ENCODE results near the gene CDC37L1.
A peak's percentile ranks its signal among the peaks of the same experiment; 100 is the strongest.
"Not testable (repeated sequence)": the region's sequence is repeated elsewhere in the genome, so short reads cannot be mapped to it uniquely, and the experiment has no call there.

The CDC37L1 gene

DNA sequence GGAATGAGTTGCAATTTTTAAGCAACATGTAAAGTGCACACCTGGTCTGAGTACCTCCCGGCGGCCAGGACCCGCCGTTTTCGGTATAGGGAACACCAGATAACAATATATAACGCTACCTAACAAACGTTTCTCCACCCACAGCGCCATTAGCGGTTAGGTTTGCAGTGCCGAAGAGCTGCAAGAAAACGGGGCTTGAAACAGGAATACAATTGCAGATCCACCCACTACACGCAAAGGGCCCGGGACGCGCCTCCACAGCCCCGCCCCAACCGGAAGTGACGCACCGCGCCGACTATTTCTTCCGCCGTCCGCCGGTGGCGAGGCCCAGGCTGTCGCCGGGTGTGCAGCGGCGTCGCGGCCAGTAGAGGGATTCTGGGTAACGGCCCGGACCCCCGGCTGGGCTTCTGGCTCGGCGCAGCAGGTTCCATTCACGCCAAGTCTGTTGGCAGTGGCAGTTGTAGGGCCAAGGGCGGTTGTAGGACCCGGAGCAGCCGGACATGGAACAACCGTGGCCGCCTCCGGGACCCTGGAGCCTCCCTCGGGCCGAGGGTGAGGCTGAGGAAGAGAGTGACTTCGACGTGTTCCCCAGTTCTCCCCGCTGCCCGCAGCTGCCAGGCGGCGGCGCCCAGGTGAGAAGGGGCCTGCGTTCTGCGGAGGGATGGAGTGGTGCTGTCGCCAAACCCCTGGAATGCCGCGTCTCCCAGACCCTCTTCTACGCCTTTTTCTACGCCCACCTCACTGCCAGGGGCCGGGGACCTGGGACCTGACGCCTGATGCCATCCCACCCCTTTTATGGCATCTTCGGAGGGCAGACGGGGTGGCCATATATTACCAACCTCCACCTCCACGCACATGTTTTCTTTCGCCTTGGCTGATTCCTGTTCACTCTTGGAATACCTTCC lies at the start of gene CDC37L1:
CDC37L1 (plus strand) TSS at position 302 of the 905 bp plus-strand sequence; CDS start at position 501, 199 bp downstream.
- DNase-seq (ENCODE audit: low read depth, low spot score): peak; percentile 98

DNA sequence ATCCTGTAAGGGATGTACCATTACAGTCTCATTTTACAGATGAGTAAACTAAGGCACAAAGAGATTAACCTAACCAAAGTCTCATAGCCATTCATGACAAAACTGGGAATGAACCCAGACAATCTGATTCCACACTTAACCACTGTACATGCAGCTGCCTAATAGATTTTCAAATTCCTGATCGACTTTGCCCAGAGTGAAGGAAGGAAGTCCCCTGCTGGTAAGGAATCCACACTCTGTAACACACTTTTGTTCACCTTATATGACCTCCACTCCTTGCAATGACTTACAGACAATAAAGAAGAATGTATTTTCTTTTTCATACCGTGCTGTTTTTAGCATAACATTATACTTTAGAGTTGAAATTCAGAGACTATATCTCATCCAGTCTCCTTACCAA lies 48.5 kb upstream of the CDC37L1 start:
- DNase-seq (ENCODE audit: low read depth, low spot score): no peak

DNA sequence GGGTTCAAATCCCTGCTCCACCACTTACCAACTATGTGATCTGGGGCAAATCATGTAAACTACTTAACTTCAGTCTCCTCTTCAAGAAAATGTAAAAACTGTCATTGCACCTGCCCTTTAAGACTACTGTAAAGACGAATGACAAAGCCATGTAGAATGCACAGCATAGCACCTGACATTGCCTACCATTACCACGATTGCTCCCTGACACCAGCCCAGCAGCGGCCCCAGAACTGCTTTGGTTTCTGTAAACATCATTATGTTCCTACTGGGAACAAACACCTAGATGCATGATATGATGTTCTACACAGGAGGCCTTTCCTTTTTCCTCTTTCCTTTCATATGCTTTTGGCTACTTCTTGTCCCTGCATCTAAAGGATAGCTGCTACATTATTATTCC lies 40.4 kb upstream of the CDC37L1 start:
- DNase-seq (ENCODE audit: low read depth, low spot score): no peak

DNA sequence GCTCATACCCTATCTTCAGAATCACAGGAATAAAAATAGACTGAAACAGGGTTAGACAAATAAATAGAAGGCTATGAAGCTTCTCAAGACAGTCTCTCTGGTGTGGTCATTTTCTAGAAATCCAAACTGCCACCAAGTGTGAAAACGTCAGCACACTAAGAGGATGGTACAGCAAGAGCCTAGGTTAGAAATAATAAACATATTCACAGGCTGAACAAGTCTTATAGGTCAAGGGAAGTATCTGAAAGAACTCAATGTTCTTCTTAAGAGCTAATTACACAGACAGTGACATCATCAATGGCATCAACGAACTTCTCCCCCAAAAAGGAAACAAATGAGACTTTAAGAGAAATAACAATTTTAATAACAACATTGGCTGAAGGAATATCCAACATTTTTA lies 39.9 kb upstream of the CDC37L1 start:
- no peak for DNase-seq (ENCODE audit: low read depth, low spot score)

DNA sequence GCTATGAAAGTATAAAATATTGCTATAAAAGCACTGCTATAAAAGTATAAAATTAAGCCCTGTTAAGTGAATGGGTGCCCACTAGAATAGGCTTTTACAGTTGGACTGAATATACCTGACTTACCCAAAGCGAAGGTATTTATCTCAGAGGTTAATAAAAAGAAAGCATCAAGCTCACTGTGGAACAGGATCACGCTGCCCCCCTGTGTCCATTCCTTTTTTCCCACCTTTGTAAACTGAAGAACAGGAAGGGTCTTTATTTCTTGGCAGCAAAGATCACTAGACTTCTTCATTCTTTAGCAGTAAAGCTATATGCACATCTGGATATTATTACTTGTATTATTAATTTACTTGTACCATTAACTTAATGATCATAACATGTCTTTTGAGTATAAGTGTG lies 39.3 kb upstream of the CDC37L1 start:
- no peak for DNase-seq (ENCODE audit: low read depth, low spot score)

DNA sequence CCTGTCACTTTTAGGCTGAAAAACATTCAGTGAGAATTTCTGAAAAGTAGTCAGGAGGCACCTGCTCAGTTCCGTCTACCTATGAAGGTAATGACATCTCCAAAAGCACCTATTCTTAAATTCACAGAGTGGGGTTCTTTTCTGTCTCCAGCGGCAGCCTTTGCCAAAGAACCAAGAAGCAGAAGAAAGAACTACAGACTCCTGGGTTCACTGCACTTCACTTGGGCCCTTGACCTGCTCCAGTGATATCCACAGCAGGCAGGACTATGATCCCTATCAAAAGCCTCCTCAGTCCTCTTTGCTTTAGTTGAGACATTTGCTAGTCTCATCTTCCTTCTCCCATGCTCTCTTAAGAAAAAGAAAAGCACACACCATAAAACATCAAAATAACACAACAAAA lies 37.0 kb upstream of the CDC37L1 start:
- DNase-seq (ENCODE audit: low read depth, low spot score): no peak

DNA sequence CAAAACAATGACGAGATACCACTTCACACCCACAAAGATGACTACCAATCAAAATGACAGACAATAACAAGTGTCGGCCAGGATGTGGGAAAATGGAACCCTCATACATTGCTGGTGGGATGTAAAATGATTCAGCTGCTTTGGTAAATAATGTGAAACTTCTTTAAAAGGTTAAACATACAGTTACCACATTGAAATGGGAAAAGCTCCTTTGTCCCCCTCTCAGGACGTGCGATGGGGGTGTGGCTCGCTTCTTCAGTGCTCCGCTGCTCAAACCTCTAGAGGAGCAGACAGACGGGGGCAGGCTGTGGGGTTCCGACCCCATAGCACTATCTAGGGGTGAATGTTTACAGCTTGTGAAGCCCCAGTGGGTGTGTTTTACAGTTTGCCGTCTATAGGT lies 25.3 kb upstream of the CDC37L1 start:
- no peak for DNase-seq (ENCODE audit: low read depth, low spot score)

DNA sequence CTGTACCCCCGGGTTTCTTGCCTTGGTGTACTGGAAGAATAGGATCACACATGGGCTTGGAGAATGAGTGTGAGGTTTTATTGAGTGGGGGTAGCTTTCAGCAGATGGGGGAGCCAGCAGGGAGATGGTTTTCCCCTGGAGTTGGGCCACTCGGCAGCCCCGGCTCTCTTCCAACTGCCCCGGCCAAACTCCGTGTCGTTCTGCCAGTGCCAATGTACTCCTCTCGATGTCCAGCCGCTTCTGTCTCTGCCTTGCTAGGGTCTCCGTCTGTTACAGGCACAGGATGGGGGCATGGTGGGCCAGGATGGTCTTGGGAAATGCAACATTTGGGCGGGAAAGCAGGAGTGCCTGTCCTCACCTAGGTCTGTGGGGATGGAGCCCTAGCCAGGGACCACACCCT lies 24.8 kb upstream of the CDC37L1 start:
- DNase-seq (ENCODE audit: low read depth, low spot score): no peak

DNA sequence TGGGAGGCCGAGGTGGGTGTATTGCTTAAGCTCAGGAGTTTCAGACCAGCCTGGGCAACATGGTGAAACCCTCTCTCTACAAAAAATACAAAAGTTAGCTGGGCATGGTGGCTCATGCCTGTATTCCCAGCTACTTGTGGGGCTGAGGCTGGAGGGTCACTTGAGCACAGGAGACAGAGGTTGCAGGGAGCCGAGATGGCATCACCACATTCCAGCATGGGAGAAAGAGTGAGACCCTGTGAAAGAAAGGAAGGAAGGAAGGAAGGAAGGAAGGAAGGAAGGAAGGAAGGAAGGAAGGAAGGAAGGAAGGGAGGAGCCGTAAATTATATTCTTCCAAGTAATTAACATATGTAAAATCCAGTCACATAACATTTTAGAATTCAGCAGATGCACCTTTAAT lies 23.2 kb upstream of the CDC37L1 start:
- DNase-seq (ENCODE audit: low read depth, low spot score): not testable (repeated sequence)

DNA sequence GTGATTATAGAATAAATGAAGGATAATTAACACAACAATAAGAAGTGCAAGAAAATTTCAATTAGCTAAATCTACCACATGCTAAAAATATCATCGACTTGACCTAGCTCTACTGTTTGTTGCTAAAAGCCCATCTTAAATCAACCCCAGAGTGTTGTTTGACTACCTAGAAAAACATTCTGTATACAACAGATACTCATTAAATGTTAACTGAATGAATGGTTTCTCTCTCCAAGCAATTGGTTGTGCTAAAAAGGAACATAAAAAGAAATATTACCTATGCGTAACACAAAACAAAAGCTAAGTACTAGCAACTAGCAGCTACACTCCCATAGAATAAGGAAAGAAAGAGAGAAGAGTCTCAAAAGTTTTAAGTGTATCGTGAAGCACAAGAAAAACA lies 22.7 kb upstream of the CDC37L1 start:
- DNase-seq (ENCODE audit: low read depth, low spot score): no peak

DNA sequence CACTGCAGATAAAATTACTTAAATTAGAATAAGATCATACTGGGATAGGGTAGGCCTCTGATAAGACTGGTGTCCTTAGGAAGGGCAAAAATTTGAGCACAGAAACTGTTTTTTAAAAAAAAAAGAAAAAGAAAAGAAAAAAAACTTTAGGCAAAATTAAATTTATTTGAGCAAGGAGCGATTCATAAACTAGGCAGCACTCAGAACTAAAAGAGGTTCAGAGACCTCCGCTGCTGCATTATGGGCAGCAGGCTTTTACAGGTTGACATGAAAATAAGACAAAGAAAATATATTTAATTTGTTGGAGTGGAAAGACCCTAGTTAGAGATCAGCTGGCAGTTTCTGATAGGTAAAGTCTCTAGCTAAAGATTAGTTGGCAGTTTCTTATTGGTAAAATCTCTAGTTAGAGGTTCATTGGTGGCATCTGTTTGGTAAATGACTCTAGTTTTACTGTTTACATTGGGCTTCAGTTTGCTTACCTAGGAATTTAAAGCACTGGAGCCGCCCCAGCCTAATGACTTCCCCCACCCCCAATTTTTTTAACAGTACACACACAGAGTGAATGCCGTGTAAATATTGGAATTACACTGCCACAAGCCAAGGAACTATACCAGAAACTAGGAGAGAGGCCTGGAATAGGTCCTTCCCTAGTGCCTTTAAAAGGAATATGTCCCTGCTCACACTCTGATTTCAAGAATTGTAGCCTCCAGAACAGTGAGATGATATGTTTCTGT lies 21.8 kb upstream of the CDC37L1 start:
- no peak for DNase-seq (ENCODE audit: low read depth, low spot score)

DNA sequence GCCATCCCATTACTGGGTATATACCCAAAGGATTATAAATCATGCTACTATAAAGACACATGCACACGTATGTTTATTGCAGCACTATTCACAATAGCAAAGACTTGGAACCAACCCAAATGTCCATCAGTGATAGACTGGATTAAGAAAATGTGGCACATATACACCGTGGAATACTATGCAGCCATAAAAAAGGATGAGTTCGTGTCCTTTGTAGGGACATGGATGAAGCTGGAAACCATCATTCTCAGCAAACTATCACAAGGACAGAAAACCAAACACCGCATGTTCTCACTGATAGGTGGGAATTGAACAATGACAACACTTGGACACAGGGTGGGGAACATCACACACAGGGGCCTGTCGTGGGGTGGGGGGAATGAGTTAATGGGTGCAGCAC lies 18.7 kb upstream of the CDC37L1 start:
- not testable (repeated sequence) for DNase-seq (ENCODE audit: low read depth, low spot score)

DNA sequence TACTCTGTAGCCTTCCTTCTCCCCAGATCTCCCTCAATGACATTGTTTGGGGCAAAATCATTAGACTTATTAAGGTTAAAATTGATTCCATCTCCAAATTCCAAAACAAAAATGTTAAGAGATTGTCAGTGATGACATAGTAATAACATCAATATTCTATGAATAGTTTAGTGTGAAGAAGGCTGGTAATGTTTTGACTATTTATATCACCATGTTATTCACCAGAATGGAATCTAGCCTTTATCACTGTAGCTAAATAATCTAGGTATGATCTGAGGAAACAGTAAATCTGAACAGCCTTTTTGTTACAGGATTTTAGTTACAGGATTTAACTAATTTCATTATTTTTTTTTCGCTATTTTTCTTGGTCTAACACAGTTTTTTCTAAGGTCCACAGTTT lies 18.2 kb upstream of the CDC37L1 start:
- DNase-seq (ENCODE audit: low read depth, low spot score): no peak

DNA sequence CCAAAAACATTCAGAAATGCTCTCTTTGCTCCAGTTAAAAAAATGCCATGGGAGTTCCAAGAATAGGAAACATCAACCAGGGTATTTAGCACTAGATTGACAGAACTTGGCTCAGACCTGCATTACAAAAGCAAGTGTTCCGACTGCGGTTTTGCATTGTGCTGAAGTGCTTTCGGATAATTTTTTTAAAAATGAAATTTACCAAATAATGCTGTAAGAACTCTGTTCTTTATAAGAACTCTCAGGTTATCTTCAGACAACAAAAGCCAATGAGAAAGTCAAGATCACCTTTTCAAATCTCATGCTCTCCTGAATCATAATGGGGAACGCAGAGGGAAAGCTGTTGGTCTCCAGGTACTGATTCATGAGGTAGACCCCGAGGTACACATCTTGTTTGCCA lies 17.8 kb upstream of the CDC37L1 start:
- no peak for DNase-seq (ENCODE audit: low read depth, low spot score)

DNA sequence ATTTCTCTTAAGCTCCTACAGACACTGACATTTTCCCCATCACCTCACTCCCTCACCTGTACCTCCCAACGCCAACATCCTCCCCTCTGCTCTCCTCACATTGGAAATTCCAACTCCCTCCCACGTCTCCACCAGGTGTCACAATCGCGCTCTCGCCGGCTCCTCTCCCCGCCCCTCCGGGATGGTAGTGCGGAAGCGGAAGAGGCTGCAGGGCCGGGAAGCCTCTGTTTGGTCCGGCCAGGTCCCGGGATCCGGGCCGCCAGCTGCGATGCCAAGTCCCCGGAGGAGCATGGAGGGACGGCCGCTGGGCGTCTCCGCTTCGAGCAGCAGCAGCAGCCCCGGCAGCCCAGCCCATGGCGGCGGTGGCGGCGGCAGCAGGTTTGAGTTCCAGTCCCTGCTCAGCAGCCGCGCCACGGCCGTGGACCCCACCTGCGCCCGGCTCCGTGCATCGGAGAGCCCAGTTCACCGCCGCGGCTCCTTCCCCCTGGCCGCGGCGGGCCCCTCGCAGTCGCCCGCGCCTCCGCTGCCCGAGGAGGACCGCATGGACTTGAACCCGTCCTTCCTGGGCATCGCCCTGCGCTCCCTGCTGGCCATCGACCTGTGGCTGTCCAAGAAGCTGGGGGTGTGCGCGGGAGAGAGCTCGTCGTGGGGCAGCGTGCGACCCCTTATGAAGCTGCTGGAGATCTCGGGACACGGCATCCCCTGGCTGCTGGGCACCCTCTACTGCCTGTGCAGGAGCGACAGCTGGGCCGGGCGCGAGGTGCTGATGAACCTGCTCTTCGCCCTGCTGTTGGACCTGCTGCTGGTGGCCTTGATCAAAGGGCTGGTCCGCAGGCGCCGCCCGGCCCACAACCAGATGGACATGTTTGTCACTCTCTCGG lies 17.0 kb upstream of the CDC37L1 start, which contains the start of gene PLPP6:
PLPP6 (plus strand) TSS at position 187 of the 881 bp plus-strand sequence; CDS start at position 269, 82 bp downstream.
- DNase-seq (ENCODE audit: low read depth, low spot score): peak; percentile 48

DNA sequence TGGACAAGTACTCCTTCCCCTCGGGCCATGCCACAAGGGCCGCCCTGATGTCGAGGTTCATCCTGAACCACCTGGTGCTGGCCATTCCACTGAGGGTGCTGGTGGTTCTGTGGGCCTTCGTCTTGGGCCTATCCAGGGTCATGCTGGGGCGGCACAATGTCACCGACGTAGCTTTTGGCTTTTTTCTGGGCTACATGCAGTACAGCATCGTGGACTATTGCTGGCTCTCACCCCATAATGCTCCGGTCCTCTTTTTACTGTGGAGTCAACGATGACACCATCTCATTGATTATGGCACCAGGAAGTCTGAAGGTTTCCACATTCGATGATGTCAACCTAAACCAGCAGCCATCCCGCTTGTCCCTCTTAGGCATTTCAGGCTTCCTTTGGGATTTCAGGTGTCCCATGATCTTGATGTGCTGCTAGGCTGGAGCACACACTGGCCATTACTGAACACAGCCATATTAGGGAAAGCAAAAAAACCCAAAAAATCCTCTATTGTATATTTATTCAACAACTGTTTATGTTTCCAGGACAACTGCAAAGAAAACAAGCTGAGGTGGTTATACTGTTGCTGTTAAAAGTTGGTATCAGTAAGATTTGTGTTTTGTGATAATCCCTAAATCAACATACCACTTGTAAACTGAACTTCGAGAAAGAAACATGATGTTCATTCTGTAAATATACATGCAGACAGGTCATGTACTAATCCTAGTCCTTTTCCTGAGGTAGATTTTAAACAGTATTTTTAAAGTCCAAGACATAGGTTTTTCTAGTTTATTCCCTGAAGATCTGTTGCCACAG lies 16.2 kb upstream of the CDC37L1 start:
- no peak for DNase-seq (ENCODE audit: low read depth, low spot score)

DNA sequence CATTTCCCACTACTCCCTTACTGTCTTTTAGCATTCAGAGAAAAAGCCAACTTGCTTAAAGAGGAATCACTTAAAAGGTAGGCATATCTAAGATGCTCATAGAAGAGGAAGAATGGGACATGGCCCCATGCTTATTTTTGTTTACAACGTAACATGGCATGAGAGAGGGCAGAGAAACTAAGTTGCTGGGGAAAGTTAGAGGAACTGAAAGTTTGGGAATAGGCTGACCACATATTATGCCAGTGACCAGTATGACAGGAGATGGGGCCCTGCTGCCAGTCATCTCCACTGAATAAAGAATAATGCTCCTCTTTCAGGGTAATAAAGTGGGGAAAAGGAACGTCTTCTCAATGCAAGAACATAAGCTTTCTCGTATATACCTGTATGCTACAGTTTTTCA lies 15.4 kb upstream of the CDC37L1 start:
- DNase-seq (ENCODE audit: low read depth, low spot score): no peak

DNA sequence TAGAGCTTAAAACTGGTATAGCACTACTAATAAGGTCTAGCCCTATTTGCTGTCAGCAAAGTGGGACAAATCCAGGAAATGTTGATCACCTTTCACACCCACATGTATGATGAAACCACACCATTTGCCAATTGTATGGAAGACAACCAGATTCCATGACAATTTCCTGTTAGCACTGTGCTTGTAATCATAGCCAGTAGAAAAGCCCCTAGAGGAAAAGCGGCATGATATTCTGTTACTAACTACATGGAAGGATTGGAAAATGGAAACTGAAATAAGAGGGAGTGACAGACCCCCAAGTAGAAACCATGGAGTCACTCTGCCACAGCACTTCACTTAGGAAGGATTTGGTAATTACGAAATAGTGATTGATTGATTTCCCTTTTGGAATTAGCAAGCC lies 14.0 kb upstream of the CDC37L1 start:
- DNase-seq (ENCODE audit: low read depth, low spot score): no peak

DNA sequence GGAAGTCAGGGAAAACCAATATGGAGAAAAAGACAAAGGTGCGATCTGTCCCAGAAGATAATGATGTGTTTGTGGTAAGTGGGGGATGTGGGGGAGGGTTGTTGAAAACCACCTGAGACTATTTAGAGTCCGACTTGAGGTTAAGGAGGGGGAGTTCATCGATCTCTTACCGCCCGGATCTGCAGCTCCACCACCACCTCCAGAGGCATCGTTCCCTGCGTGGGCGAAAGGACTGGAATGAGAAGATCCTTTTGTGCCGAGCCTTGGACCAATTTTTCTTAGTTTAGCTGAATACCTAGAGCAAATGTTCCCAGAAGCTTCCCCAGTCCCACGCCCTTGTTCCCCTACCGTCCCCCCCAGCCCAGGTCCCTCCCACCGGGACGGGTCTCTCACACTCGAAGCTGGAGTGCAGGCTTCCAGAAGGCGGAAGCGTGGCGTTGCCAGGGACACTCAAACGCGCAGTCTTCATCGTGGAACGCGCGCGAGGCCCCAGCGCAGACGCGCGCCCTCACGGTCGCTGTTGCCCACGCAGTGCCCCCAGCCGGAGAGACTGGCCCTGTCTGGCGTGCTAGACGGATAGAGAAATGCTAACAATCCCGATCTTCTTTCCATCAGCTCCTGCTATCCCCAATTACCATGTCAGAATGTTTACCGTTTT lies 13.2 kb upstream of the CDC37L1 start, which contains the start of gene SPATA6L:
SPATA6L (minus strand) TSS at position 439 of the 658 bp plus-strand sequence; CDS start at position 209, 230 bp downstream.
- no peak for DNase-seq (ENCODE audit: low read depth, low spot score)

DNA sequence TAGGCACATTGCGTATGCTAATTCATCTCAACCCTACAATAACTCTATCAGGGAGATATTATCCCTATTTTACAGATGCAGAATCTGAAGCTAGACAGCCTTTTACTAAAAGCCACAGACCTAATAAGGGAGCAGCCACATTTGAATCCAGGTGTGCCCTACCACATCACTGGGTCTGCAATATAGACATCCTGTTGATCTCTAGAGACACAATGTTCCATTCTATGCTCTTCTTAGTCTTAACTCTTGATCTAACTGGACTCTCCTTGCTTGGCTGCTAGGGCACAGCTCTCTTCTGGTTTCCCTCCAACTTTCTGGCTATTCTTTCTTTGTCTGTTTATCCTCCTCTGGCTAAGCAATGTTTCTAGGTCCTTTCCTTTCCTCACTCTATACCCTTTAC lies 11.7 kb upstream of the CDC37L1 start:
- DNase-seq (ENCODE audit: low read depth, low spot score): no peak
